ENCODE data around the gene ABHD3.

- TF ChIP-seq, protein P1, sequence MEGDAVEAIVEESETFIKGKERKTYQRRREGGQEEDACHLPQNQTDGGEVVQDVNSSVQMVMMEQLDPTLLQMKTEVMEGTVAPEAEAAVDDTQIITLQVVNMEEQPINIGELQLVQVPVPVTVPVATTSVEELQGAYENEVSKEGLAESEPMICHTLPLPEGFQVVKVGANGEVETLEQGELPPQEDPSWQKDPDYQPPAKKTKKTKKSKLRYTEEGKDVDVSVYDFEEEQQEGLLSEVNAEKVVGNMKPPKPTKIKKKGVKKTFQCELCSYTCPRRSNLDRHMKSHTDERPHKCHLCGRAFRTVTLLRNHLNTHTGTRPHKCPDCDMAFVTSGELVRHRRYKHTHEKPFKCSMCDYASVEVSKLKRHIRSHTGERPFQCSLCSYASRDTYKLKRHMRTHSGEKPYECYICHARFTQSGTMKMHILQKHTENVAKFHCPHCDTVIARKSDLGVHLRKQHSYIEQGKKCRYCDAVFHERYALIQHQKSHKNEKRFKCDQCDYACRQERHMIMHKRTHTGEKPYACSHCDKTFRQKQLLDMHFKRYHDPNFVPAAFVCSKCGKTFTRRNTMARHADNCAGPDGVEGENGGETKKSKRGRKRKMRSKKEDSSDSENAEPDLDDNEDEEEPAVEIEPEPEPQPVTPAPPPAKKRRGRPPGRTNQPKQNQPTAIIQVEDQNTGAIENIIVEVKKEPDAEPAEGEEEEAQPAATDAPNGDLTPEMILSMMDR (IDR thresholded peaks at IDR 0.05 in 4 of 5, conservative IDR thresholded peaks at IDR 0.05 in 1 of 5) = no peak
- TF ChIP-seq POLR2A (IDR thresholded peaks at IDR 0.05) = no peak
Measured at GRCh38 chr18:21656402-21656801, 48.2 kb downstream of the ABHD3 start.

Data from gastrocnemius medialis (tissue), 4 donors.